Activated naive CD8-positive, alpha-beta T cell treated with anti-CD3 and anti-CD28 coated beads, Interleukin-2, amount 10 ng/mL, durations not matched to agents 7 days and 5 days (primary cell): ENCODE data around the gene ZNRF1. TPM values are rescaled to one million over a fixed set of nuclear protein-coding genes. Genes with fewer than 3 reads are reported as not detected.

ENCODE experiments used
- ATAC-seq: fragments of 150-1000 bp; cut with Tn5 transposase; one replicate; pipeline ENCODE4 v1.10.0; 2021; ENCODE audit warnings: low read depth, moderate library complexity
- POLR2A ChIA-PET: fragments of 350-600 bp; sonication (Branson Sonifier 250); formaldehyde crosslinking; loops from one replicate; lab custom pipeline; 2021; ENCODE audit warnings: antibody characterized with exemption; lab: Charles Lee
- DNase-seq: peaks from one replicate; pipeline ENCODE4 v3.0.0; 2021
- H3K27ac Mint-ChIP-seq: one replicate; pipeline ENCODE4 v1.8.0; 2022; ENCODE audit warnings: mild to moderate bottlenecking, mixed read lengths
- H3K27me3 Mint-ChIP-seq: one replicate; pipeline ENCODE4 v1.8.0; 2022; ENCODE audit warnings: mild to moderate bottlenecking, moderate library complexity, mixed read lengths
- H3K36me3 Mint-ChIP-seq: one replicate; pipeline ENCODE4 v1.8.0; 2021; ENCODE audit warnings: mild to moderate bottlenecking, mixed read lengths
- H3K4me1 Mint-ChIP-seq: one replicate; pipeline ENCODE4 v1.8.0; 2021; ENCODE audit warnings: mixed read lengths
- H3K4me3 Mint-ChIP-seq: one replicate; pipeline ENCODE4 v1.8.0; 2022; ENCODE audit warnings: mild to moderate bottlenecking, moderate library complexity, mixed read lengths
- H3K9me3 Mint-ChIP-seq: one replicate; pipeline ENCODE4 v1.8.0; 2021; ENCODE audit warnings: mixed read lengths
- total RNA-seq, 2 experiments: library from RNA; stranded (reverse); gene quantifications; one replicate each; pipeline ENCODE4 v1.2.3, GENCODE V29; 2021

ZNRF1 gene
- total RNA-seq, 2 experiments from 2014 or later, result 8.2 to 9.0 TPM

- H3K27ac Mint-ChIP-seq, result peak overlapping the region; percentile 52
- POLR2A ChIA-PET, result interaction anchor here (0.7 to 2.0 kb wide), 6 partner anchors 10 to 89 kb away, joined by 3 to 9 read pairs (median 8); partner anchors contain the start of gene WDR59
- peaks cover 34% of the 10 kb centered on the region for H3K4me1 Mint-ChIP-seq
- peaks cover 3% of the 10 kb centered on the region for H3K27me3 Mint-ChIP-seq
- H3K9me3 Mint-ChIP-seq, result peaks cover 4% of the 10 kb centered on the region
- ATAC-seq, result no peak
- DNase-seq, result no peak
- peak overlapping the region; percentile 2 for H3K4me3 Mint-ChIP-seq
- H3K36me3 Mint-ChIP-seq, result peaks cover 8% of the 10 kb centered on the region
These were observed 75.5 kb downstream of the ZNRF1 start for GRCh38 chr16:75074304-75074793.

DNA sequence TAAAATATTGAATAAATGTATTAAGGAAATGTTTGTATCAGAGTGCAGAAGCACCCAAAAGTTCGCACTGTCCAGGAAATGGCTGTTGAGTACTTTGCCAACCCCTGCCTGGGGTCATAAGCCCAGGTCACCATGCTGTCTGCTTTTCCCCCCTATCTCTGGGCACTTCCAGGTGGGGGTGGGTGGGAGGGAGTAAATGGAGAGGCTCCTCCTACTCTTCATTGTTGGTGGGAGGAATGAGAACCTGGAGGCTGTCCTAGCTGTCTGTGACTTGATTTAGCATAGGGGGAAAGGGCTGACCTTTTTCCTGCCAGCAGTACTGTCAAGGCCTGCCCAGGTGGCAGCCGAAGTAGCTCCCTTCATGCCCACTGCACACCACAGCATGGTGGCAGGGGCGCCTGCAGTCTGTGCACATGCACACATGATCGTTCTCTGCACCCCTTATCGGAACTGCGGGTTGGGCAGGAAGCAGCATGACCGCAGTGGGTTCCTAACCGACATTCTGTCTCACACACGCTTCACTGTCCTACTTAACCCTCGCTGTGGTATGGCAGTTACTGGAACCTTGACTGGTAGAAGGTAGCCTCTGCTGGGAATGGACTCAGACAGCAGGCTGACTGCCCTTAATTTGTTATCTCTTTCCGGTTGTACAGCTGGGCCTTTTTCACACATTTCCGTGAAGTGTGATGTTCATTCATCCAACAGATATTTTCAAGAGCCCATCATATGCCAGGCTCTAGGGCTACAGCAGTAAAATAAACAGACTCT, 76.3 kb downstream of the ZNRF1 start:
- peaks cover 32% of the 10 kb centered on the region for H3K4me1 Mint-ChIP-seq
- no peaks in the 10 kb centered on the region for H3K27me3 Mint-ChIP-seq
- H3K4me3 Mint-ChIP-seq, result peak overlapping the region; percentile 79
- peak; percentile 96 for ATAC-seq
- DNase-seq, result peak; percentile 80
- POLR2A ChIA-PET, result interaction anchor here (1.3 to 2.0 kb wide), 6 partner anchors 11 to 358 kb away, joined by 3 to 9 read pairs (median 8); partner anchors contain the start of genes CFDP1 and WDR59
- peaks cover 8% of the 10 kb centered on the region for H3K36me3 Mint-ChIP-seq
- H3K27ac Mint-ChIP-seq, result peak overlapping the region; percentile 93
- H3K9me3 Mint-ChIP-seq, result peaks cover 4% of the 10 kb centered on the region

DNA sequence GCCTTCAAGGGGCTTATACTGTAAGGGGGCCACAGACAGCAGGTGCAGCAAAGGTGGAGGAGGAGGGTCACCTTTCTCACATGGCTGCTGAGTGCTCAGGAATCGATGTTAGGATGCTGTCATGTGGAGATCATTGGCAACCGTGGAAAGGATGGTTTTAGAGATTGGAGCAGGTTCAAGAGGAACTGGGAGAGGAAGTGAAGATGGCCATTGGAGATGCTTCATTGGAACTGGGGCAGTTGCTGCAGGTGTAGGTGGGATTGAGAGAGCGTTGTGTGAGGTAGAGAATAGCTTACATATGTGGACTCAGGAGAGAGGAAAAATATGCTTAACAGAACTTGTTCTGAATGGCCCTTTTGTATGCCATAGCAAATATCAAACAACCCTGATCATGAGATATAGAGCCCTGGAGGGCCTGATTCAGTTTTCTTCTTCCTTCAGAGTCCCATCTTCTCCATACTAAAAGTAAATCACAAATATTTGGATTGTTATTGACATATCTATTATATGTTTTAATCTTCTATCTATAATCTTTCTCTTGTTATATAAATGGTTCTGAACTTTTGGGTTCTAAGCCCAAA, 77.0 kb downstream of the ZNRF1 start:
- Mint-ChIP-seq H3K27ac (peak overlapping the region; percentile 93), H3K27me3 (no peaks in the 10 kb centered on the region), H3K4me3 (peak overlapping the region; percentile 79), H3K36me3 (peaks cover 10% of the 10 kb centered on the region), H3K4me1 (peaks cover 30% of the 10 kb centered on the region), H3K9me3 (peaks cover 4% of the 10 kb centered on the region)
- POLR2A ChIA-PET, result interaction anchor here (1.3 to 2.0 kb wide), 5 partner anchors 11 to 358 kb away, joined by 3 to 9 read pairs (median 7); partner anchors contain the start of genes CFDP1 and WDR59
- DNase-seq (no peak), ATAC-seq (no peak)

- no peak for ATAC-seq
- POLR2A ChIA-PET, result no interaction called here
- Mint-ChIP-seq H3K27ac (no peak overlapping the region), H3K4me1 (peaks cover 29% of the 10 kb centered on the region), H3K27me3 (no peaks in the 10 kb centered on the region), H3K9me3 (peaks cover 4% of the 10 kb centered on the region), H3K36me3 (peaks cover 13% of the 10 kb centered on the region), H3K4me3 (no peak overlapping the region)
- no peak for DNase-seq
These were observed 80.1 kb downstream of the ZNRF1 start for GRCh38 chr16:75078886-75079285.

- DNase-seq, result no peak
- POLR2A ChIA-PET, result no interaction called here
- ATAC-seq, result no peak
- Mint-ChIP-seq H3K27ac (no peak overlapping the region), H3K9me3 (peaks cover 4% of the 10 kb centered on the region), H3K27me3 (no peaks in the 10 kb centered on the region), H3K4me3 (no peak overlapping the region), H3K36me3 (peaks cover 13% of the 10 kb centered on the region), H3K4me1 (peaks cover 24% of the 10 kb centered on the region)
These were observed 80.6 kb downstream of the ZNRF1 start for GRCh38 chr16:75079346-75079926.

DNA sequence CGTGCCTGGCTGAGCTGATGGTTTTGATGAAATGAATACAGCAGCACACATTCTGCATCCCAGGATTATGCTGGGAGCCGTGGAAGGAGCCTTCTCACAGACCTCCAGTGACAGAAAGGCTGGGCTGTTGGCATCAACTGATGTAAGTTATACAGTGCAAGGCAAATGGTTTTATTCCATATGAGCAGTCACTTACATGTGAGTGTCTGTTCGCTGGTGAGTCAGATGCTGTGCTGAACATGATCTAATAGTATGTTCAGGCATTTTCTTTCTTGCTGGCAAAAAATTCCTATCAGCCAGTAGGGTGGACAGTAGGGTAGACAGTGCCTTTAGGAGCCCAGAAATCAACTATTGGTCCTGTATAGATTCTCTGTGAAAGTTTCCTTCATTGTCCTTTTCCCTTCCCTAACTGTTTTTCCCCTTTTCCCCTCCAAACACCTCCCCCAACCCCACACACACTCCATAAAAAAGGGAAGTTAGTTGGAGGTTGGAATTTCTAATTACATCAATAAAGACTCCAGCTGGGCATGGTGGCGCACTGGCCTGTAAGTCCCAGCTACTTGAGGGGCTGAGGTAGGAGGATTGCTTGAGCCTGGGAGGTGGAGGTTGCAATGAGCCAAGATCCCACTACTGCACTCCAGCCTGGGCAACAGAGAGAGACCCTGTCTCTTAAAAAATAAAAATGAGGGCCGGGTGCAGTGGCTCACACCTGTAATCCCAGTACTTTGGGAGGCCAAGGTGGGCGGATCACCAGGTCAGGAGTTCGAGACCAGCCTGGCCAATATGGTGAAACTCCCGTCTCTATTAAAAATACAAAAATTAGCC, 81.6 kb downstream of the ZNRF1 start:
- H3K36me3 Mint-ChIP-seq, result peaks cover 15% of the 10 kb centered on the region

DNA sequence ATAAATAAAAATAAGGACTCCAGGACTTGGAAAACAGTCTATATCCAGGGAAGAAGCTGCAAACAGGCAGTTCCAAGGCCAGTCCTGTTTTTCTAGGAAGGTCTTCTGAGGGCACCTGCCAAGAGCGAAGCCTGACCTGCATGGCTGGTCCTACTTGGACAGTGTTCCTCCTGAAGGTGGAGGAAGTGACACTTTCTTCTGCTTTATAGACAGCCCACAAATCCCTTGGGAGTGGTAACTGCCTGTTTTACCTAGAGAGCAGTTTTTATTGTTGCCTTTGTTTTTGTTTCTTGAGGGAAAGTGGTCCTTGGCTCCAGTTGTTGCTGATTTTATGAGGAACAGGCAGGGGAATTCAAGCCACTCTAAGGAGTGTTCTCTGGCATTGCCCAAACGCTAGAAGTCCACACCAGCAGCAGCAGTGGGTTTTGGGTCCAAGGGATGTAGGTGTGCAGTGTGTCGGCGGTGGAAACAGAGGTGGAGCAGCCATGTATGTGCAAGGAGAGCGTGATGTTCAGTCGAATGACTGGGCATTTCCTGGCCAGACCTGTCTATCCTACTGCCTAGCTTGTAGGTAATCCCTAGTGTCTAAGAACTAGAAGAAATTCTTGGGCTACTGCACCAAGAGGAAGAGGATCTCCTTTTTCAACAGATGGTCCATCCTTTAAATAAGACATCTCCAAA, 82.5 kb downstream of the ZNRF1 start:
- Mint-ChIP-seq H3K4me3 (no peak overlapping the region), H3K4me1 (peaks cover 13% of the 10 kb centered on the region), H3K27ac (no peak overlapping the region), H3K27me3 (no peaks in the 10 kb centered on the region), H3K36me3 (peaks cover 14% of the 10 kb centered on the region), H3K9me3 (peaks cover 4% of the 10 kb centered on the region)
- DNase-seq, result no peak
- ATAC-seq, result no peak
- POLR2A ChIA-PET, result no interaction called here

More for the DNA sequence above, 81.6 kb downstream of the ZNRF1 start:
- POLR2A ChIA-PET, result no interaction called here
- Mint-ChIP-seq H3K4me1 (peaks cover 20% of the 10 kb centered on the region), H3K4me3 (no peak overlapping the region), H3K9me3 (peaks cover 4% of the 10 kb centered on the region), H3K27ac (no peak overlapping the region), H3K27me3 (no peaks in the 10 kb centered on the region)
- DNase-seq (no peak), ATAC-seq (no peak)

DNA sequence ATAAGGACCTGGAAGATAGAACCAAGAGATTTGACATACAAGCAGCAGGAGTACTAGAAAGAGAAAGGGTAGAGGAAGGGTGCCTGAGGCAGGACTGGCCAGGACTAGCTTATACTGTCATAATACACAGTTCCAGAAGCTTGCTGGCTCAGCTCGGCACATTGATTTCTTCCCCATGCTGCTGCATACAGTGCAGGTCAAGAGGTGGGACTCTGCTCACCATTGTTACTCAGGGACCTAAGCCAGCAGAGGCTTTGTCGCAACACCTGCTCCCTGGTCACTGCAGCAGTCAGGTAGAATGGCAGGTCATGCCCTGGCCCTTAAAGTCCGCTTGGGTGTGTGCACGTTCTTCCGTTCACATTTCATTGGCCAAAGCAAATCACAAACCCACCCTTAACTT, 85.0 kb downstream of the ZNRF1 start:
- POLR2A ChIA-PET, result no interaction called here
- no peak overlapping the region for H3K4me3 Mint-ChIP-seq
- peaks cover 8% of the 10 kb centered on the region for H3K36me3 Mint-ChIP-seq
- DNase-seq (no peak), ATAC-seq (no peak)
- peaks cover 6% of the 10 kb centered on the region for H3K4me1 Mint-ChIP-seq
- peaks cover 2% of the 10 kb centered on the region for H3K9me3 Mint-ChIP-seq
- H3K27me3 Mint-ChIP-seq, result no peaks in the 10 kb centered on the region
- no peak overlapping the region for H3K27ac Mint-ChIP-seq

DNA sequence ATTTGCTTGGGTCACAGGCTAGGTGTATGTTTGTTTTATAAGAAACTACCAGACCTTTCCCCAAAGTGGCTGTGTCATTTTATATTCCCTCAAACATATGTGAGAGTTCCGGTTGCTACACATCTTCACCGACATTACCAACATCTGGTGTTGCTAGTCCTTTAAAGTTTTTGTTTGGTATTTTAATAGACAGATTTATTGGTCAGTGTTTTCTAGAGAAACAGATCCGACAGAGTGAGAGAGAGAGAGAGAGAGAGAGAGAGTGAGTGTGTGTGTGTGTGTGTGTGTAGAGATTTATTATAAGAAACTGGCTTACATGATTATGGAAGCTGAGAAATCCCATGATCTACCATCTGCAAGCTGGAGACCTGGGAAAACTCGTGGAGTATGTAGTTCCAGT, 86.7 kb downstream of the ZNRF1 start:
- H3K27ac Mint-ChIP-seq, result no peak overlapping the region
- POLR2A ChIA-PET, result interaction anchor here (2.1 kb wide), 1 partner anchor 13 kb away, joined by 6 read pairs; no protein-coding TSS in a partner anchor

GRCh38 chr16:75086281-75086680, 87.5 kb downstream of the ZNRF1 start:
- H3K36me3 Mint-ChIP-seq, result peaks cover 7% of the 10 kb centered on the region
- no peaks in the 10 kb centered on the region for H3K9me3 Mint-ChIP-seq
- H3K4me1 Mint-ChIP-seq, result peaks cover 11% of the 10 kb centered on the region
- H3K4me3 Mint-ChIP-seq, result no peak overlapping the region
- no peaks in the 10 kb centered on the region for H3K27me3 Mint-ChIP-seq
- H3K27ac Mint-ChIP-seq, result no peak overlapping the region
- DNase-seq (no peak), ATAC-seq (no peak)
- POLR2A ChIA-PET, result interaction anchor here (2.1 kb wide), 1 partner anchor 13 kb away, joined by 6 read pairs; no protein-coding TSS in a partner anchor

More for the DNA sequence above, 86.7 kb downstream of the ZNRF1 start:
- Mint-ChIP-seq H3K36me3 (peaks cover 8% of the 10 kb centered on the region), H3K9me3 (no peaks in the 10 kb centered on the region), H3K4me3 (no peak overlapping the region), H3K4me1 (peaks cover 12% of the 10 kb centered on the region), H3K27me3 (no peaks in the 10 kb centered on the region)
- ATAC-seq (no peak), DNase-seq (no peak)

GRCh38 chr16:75086688-75087374, 88.0 kb downstream of the ZNRF1 start:
- DNase-seq (no peak), ATAC-seq (no peak)
- Mint-ChIP-seq H3K36me3 (peaks cover 6% of the 10 kb centered on the region), H3K9me3 (no peaks in the 10 kb centered on the region), H3K27ac (no peak overlapping the region), H3K4me3 (no peak overlapping the region), H3K4me1 (peaks cover 9% of the 10 kb centered on the region), H3K27me3 (no peaks in the 10 kb centered on the region)
- POLR2A ChIA-PET, result no interaction called here
